HG03378 (cell line): ENCODE results near the gene ZBTB7C.
A peak's percentile ranks its signal among the peaks of the same experiment; 100 is the strongest.

Source experiments
- ATAC-seq: cut with Tn5 transposase; IDR thresholded peaks from one replicate; pipeline ENCODE4 v1.9.1; 2021; ENCODE audit warnings: mild to moderate bottlenecking, moderate library complexity; ENCODE audit not compliant: unreplicated experiment

The ZBTB7C gene

DNA sequence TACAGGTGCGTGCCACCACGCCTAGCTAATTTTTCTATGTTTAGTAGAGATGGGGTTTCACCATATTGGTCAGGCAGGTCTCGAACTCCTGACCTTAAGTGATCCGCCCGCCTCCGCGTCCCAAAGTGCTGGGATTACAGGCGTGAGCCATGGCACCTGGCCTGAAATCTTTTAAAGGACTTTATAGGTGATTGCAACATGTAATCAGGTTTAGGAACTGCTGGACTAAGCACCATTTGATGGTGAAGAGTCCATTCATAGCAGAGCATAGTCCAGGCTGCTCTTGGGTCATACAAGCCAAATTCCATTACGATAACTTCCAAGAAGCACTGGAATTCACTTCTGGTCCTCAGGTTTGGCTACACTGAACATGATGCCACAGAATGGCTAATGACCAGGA is 278.1 kb downstream of the ZBTB7C start:
- no peak for ATAC-seq

DNA sequence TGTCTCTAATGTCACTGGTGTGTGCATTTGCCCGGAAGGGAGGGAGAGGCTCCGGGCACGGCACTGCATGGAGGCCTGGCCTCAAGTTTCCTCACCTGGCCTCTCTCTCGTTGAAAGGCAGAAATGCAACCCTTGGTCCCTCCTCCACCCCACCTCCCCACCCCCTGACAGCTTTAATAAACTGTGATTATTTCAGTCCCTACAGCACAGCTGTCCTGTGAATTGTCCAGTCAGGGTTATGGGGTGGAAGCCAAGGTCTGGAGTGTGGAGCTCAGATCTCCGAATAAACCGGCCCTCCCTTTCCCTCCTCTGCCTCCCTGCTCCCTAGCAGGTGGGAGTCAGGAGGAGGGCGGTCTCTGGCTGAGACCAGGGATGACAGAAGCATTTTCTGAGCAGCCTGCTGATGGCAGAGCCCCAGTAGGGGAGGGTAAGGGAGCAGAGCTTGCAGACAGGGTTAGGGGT is 279.5 kb downstream of the ZBTB7C start:
- no peak for ATAC-seq

DNA sequence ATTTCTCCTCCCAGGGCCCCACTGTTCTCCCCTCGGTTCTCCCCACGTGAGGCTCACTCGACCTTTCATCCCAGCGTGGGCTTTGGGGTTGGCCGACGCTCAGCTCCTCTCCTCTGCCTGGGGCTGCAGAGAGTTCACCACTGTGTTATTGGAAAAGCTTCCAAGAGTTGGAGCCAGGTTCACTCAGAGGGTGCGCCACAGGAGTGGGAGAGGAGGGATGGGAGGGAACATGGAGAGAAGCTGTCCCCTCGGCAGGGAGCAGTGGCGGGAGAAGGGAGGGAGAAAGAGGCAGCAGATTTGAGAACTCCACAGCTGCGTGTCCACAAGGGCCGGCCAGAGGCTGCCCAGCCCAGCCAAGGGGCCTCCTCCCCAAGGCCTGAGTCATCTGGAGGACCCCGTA is 281.6 kb downstream of the ZBTB7C start:
- no peak for ATAC-seq

DNA sequence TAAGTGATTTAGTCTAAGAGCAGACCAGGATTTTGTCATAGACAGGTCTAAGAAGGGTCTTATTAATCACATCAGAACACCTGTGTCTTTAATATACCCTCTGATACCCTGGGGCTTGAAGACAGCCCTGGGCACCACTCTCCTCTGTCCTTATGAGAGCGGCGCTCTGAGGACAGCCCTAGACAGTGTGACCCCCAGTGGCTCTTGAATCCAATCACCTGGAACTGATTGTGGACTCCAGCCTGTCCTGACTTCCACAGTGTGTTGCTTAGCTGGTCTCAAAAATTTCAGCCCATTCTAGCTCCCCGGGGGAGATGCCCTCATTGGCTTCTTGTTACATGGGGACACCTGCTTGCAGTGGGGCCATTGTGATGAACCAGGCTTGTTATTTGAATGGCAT is 282.9 kb downstream of the ZBTB7C start:
- no peak for ATAC-seq

DNA sequence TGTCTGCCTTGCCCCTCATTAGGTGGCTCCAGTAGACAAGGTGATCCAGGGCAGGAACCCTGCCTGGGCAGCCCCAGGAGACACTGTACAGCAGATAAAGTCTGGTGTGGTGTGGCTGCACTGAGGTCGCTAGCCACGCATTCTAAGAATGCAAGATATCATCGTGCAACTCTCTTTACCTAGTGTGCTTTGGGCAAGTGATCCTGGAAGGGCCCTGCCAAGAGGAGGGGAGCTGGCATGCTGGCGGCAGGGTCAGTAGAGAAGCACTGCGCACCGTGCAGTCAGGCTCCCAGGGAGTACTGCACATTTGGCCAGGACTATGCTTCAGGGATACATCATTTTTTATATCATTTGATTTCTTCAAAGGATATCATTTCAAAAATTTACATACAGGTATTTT is 283.5 kb downstream of the ZBTB7C start:
- no peak for ATAC-seq

DNA sequence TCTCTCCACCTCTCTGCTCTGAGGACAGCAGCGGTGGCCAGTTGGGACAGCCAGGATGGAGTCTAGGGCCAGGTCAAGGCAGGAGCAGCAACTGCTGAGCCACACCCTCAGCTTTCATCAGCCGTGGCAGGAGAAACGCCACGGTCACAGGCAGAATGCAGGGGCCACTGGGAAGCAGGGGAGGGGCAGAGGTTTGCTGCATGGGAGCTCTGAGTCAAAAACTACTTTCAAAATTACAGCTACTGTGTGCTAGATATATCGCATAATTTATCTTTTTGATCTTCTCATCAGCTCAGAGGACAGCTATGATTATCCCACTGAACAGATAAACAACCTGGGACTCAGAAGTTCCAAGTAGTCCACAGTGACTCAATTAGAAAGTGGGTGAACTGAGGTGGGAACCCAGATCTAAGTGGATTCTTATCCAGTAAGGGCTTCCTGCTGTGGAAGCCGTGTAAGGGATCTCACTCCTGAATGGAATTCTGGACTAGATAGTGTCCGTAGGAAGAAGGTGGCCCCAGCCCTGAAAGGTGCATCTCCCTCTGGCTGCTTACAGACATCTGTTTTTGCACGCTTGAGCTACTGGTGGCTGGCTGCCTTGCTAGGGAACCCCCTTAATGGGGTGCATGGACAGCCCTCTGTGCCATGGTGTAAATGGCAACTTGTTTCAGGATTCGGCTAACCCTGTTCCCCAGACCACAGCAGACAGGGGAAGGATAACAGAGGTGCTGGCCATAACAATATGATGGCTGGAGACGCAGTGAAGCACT is 284.1 kb downstream of the ZBTB7C start:
- peak; percentile 66 for ATAC-seq

DNA sequence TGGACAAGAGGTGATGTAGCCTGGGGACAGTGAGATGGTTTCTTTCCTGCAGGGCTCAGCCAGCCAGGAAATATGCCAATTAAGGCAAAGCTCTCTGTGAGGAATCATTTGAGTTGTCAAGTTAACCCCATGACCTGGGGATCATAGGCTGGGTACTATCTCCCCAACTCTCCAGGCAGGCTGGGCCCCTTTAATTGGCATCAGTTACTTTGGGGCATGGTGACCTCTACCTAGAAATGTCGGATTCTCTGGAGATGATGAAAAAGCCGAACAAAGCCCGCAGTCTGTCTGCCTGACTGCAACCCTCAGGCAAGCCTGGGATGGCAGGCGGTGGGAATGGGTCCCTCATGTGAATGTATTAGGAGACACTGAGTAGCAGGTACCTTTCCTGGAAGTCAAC is 285.2 kb downstream of the ZBTB7C start:
- no peak for ATAC-seq

DNA sequence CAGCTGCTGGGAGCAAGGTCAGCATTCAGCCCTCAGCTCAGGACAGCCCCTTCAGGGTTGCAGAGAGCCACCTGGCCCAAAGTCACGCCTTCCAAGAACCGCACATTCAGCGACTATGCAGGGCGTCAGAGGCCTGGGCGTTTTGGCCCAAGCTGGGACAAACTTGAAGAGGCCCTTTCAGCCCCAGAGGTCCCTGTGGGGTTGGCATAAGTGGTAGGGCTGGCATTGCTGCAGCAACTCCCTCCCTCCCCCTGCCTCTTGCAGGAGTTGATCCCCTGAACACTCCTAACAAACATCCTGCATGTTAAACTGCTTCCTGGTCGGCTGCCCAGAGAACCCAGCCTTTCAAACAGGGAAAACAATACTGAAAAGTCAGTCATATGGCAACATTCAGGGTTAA is 285.9 kb downstream of the ZBTB7C start:
- no peak for ATAC-seq

DNA sequence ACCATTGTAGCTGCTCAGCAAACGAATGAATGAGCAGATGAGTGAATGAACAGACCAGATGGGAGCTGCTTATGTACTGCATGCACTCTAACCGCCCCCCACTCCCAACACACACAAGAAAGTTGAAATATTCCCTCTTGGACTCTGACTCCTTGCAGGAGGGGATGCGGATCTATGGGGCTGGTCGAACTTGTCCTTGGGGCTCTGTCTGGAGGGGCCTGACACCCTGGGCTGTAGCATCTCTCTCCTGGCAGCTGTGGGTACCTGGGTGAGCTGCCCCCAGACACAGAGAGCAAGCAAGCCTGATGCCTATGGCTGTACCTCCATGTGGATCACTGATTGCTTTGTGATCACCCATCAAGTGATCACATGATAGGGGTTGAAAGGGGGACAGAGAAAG is 286.4 kb downstream of the ZBTB7C start:
- no peak for ATAC-seq

DNA sequence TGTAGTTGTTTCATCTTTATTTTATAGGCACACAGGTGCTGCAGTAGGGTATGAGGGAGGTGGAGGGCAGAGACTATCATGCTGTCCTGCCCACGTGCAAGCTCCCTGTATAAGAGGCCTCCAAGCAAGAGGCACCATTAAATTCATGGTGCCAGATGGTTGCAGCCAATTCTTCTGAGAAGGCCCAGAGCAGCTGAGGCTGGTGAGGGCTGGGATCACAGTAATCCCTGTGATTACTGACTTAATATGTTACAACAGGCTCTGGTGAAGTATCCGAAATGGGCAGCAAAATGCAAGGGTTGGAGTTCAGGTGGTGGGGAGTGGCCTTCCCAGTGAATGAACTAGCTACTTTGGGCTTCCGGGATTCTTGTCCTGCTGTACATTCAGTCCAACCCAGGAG is 286.8 kb downstream of the ZBTB7C start:
- no peak for ATAC-seq

DNA sequence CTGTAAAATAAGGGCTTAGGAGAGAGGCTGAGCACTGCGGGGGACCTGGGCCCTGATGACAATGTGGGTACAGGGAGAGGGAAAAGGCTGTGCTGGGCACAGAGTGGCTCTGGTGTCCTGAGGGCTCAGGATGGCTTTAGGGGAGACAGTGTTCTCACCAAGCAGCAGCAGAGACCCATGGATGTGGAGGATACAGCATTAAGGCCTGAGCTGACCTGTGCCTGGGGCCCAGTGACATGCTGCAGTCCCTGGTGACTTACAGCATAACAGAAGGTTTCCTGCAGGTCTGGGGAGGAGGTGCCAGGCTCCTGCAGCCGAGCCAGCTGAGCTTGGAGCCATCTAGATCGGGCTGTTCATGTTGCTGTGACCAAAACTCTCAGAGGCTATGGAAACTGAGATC is 287.4 kb downstream of the ZBTB7C start:
- ATAC-seq: no peak

DNA sequence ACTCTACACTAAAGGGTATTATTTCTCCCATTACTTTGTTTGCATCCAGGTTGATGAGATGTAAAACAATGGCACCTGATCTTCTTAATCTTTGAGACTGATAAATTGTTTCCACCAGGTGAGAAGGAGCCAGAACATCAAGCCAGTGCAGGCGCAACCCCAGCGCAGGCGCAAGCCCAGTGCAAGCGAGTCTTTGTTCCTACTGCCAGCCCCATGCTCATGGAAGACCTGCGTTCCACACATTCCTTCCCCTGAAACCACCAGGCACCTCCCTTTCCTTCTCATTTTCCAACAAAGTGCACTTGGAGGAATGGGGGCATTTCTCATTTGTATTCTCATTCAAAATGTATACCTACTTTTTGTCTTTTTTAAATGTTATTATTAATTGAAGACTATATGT is 290.0 kb downstream of the ZBTB7C start:
- no peak for ATAC-seq

DNA sequence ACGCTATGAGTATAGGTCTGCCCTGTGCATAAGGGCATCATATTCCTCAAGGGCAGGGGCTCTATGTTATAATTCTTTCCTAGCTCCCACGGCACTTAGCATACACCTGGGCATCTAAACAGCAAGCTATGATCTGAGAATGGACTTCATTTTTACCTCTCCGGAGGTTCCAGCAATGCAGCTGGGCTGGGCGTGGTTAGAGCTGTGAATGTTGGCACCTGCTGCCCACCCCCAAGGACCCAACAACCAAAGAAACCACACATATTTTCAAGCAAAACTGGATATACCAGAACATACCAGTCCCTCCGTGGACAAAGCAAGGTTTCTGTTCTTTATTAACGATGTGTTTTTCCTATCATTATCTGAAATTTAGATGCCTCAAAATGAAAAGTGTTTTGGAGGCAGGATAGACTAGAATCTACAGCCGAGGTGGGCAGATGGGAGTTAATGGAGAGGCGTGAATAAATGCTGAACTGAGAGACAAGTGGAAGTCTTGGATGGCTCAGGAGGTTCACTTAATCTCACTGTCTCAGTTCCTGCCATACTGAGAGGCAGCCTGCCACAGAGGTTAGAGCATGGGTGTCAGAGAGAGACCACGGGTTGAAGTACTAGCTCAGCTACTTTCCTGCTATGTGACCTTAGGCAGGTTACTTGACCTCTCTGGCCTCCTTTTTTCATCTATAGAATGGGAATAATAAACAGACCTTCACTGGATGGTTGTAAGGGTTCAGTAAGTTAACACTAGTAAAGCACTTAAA is 292.1 kb downstream of the ZBTB7C start:
- no peak for ATAC-seq

DNA sequence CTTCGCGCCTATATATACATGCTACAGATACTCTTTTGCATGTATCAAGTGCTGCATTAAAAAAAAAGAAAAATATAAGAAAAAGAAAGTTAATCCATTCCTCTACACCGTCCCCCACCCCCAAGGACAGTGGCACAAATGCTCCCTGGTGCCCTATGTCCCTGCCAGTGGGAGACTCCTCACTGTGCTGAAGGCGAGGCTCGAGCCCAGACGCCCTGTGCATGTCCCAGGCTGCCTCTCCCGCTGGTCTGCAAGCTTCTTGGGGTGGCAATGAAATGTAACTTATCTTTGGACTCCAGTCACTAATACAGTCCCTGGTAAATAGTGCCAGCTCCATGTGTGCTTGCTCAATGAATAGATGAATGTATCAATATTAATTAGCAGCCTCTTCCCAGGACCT is 293.2 kb downstream of the ZBTB7C start:
- no peak for ATAC-seq

DNA sequence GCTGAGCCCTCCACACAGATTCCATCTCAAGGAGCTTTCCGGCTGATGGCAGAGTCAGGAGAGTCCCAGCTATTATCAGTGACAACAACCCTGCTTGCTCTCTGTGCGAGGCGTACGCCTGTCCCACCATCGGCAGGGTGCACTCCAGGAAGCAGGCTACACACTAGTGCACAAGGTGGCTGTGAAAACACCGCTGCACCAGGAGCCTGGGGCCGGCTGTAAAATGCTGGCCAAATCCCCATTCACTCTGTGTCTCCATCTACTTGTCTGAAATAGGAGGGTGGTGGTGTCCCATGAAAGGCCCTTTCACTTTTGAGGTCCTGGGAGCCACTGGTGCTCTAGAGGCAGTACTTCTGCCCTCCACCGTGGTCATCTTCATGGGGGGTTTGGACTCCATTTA is 295.5 kb downstream of the ZBTB7C start:
- ATAC-seq: no peak

DNA sequence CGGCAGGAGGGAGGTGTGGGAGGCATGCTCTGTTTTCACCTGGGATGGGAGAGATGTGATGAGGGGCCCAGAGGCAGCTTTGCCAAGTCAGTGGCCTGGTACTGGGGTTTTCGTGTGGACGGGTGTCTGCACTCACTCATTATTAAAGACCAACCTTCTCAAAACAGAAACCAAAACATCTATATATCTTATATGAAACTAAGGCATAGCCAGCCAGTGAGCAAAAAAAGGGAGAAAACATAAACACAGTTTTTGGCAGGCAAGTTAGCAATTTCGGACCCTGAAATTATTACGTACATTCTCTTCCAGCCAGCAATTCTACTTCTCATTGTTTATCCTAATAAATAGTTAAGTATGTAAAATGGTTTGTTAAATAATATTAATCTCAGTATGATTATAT is 297.6 kb downstream of the ZBTB7C start:
- ATAC-seq: no peak

DNA sequence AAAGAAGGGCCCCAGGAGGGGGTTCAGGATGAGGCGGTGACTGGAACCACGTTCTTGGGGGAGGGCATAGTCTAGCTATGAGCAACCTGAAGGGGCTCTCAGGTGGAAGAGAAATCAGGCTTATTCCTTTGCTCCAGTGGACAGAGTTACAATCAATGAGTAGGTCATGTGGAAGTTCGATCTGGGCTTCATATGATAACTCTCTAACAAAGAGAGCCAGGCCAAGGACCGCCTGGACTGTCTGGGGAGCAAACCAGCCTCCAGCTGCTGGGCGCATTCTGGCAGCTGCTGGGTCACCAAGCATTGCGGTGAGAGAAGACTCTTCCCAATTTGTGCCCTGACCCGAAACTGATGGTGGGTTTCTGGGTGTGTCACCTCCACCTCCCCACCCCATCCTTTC is 298.4 kb downstream of the ZBTB7C start:
- no peak for ATAC-seq

DNA sequence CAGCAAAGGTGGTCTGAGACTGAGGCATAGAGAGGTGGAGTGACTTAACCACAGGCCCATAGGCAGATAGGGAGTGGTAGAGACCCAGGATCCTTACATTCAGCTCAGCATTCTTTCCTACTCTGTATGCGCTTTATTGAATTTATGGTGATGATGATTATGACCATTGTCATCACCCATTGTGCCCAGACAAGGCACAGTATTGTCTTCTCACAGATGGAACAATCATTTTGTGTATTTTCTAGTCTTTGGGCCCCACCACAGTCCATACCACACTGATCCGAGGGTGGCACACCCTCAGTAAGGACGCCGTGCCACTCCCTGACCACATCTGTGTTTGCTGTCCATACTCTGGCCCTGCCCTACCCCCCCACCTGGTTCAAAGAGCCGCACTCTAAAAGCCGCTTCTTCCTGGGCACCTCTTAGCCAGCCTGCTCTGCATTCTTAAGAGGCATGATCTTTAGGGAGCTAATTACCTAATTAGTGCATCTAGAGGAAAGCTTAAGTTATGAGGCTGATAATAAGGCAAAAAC is 299.2 kb downstream of the ZBTB7C start:
- ATAC-seq: no peak

DNA sequence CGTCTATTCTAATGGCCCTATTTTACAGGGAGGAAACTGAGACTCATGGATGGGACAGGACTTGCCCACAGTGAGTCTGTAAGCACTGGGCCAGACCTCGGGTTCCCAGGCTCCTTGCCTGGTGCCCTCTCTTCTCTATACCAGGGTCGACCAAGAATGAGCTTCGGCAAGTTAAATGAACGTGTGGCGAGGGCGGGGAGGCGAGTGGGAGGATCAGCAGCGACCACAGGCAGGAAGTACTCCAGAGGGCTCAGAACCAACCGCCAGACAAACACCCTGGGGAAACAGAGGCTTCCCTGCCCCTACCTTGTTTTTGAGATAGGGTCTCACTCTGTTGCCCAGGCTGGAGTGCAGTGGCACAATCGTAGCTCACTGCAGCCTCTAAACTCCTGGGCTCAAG is 301.0 kb downstream of the ZBTB7C start:
- no peak for ATAC-seq

DNA sequence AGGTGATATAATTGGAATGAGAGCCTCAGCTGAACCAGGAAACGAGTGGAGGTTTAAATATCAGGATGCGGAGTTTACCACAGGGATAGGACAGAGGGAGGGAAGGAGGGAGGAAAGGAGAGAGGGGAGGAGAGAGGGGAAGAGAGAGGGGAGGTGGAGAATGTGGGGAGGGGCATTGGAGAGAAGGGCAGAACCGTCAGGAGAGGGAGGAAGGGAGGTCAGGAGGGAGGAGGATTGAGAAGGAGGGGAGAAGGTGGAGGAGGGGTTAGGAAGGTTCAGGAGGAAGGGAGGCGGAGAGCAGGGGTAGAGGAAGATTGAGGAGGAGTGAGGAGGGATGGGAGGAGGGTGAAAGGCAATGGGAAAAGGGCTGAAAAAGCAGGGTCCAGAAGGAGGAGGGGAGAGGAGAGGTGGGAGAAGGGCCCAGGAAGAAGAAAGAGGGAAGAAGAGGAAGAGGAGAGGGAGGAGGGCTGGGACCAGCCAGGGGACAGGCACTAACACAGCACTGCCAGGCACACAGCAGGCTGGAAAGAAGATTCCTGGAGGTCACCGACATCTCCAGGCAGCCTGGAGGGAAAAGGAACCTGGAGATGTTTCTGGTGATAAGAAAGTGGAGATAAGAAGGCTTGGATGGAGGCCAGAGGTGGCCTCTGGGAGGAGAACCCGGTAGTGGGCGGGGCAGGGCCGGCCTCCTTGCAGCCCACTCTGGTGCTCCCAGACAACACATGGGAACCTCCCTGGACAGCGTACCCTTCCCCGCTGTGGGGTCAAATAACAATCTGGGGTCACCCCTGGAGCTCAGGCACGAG is 302.0 kb downstream of the ZBTB7C start:
- no peak for ATAC-seq

DNA sequence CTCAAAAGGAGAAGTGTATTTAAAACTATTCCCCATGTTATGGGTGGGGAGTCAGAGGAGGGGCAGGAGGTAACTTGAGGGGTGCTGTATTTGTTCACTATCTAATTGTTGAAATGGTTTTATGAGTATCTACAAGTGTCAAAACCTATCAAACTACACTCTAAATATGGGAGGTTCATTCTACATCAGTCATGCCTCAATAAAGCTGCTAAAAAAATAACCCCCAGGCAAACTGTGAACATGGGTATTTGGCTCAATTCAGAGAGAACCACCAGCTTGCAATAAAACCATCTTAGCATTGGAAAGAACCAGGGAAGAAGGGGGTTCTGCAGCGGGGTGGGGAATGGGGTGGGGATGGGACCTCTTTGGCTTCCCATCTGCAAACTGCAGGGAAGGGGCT is 302.7 kb downstream of the ZBTB7C start:
- no peak for ATAC-seq
